Measurements from ENCODE around the gene FAM47E. TPM values are rescaled to one million over a fixed set of nuclear protein-coding genes. Genes with fewer than 3 reads are reported as not detected.

The FAM47E gene
- total RNA-seq, 1 experiment from 2014 or later: 0.72 TPM

- no peak for ATAC-seq
- POLR2A ChIA-PET: no interaction called here
These were observed 35.0 kb upstream of the FAM47E start for GRCh38 chr4:76216524-76216923.

GRCh38 chr4:76216975-76217814, 34.3 kb upstream of the FAM47E start:
- BruUV-seq (replicated peaks): no TSS peak
- Histone ChIP-seq H3K27ac (ENCODE audit: low read length) (no peak overlapping the region), H3K4me1 (ENCODE audit: control insufficient read depth, insufficient read depth, low read length) (peaks cover 8% of the 10 kb centered on the region), H3K4me3 (ENCODE audit: low read depth in 2 of 2, low read length in 2 of 2) (no peak overlapping the region), H3K36me3 (ENCODE audit: control insufficient read depth, insufficient read depth, low read length) (no peaks in the 10 kb centered on the region), H3K9me3 (ENCODE audit: control insufficient read depth, insufficient read depth, low read depth, low read length) (no peaks in the 10 kb centered on the region), H3K27me3 (ENCODE audit: control insufficient read depth, insufficient read depth, low read length) (no peaks in the 10 kb centered on the region)
- intact Hi-C loops (cut with micrococcal nuclease; ENCODE audit: unreplicated experiment): no loop called here
- TF ChIP-seq CTCF (IDR thresholded peaks at IDR 0.05) (no peak), REST (IDR thresholded peaks at IDR 0.05; ENCODE audit: insufficient read depth in 1 of 2, low read depth in 2 of 2, low read length in 1 of 2) (no peak), SIN3A (IDR thresholded peaks at IDR 0.05; ENCODE audit: borderline replicate concordance, insufficient read depth, low read depth, low read length) (no peak), POLR2AphosphoS5 (IDR thresholded peaks at IDR 0.05; ENCODE audit: low read depth, low read length) (no peak), TCF7L2 (IDR thresholded peaks at IDR 0.05; ENCODE audit: low read depth, low read length) (no peak)
- POLR2A ChIA-PET: no interaction called here
- ATAC-seq (no peak), DNase-seq (ENCODE audit: low read depth, low spot score) (no peak)
- in situ Hi-C loops (cut with HindIII; ENCODE audit: low pct_unique_long_range_greater_than_20kb, low sequenced_read_pairs): no loop called here
- CTCF ChIA-PET: no interaction called here

More at GRCh38 chr4:76216524-76216923, 35.0 kb upstream of the FAM47E start:
- no peak for DNase-seq (ENCODE audit: low read depth, low spot score)
- CTCF ChIA-PET: no interaction called here
- TF ChIP-seq SIN3A (IDR thresholded peaks at IDR 0.05; ENCODE audit: borderline replicate concordance, insufficient read depth, low read depth, low read length) (no peak), TCF7L2 (IDR thresholded peaks at IDR 0.05; ENCODE audit: low read depth, low read length) (no peak)
- H3K4me3 ChIP-seq (ENCODE audit: low read depth in 2 of 2, low read length in 2 of 2): no peak overlapping the region
- H3K36me3 ChIP-seq (ENCODE audit: control insufficient read depth, insufficient read depth, low read length): no peaks in the 10 kb centered on the region
- H3K9me3 ChIP-seq (ENCODE audit: control insufficient read depth, insufficient read depth, low read depth, low read length): no peaks in the 10 kb centered on the region
- peaks cover 15% of the 10 kb centered on the region for H3K4me1 ChIP-seq (ENCODE audit: control insufficient read depth, insufficient read depth, low read length)
- H3K27me3 ChIP-seq (ENCODE audit: control insufficient read depth, insufficient read depth, low read length): no peaks in the 10 kb centered on the region
- in situ Hi-C loops (cut with HindIII; ENCODE audit: low pct_unique_long_range_greater_than_20kb, low sequenced_read_pairs) (no loop called here), intact Hi-C loops (cut with micrococcal nuclease; ENCODE audit: unreplicated experiment) (no loop called here)
- no TSS peak for BruUV-seq (replicated peaks)
- no peak overlapping the region for H3K27ac ChIP-seq (ENCODE audit: low read length)

Data from Panc1 (cell line).